Duodenal mucosa (tissue), 2 donors: ENCODE results near the gene TTYH1.
"Not testable (repeated sequence)": the region's sequence is repeated elsewhere in the genome, so short reads cannot be mapped to it uniquely, and the experiment has no call there.

Source experiments
- H3K27ac ChIP-seq: one replicate; pipeline ENCODE4 v1.7.0; 2013; ENCODE audit warnings: low read depth, low read length
- H3K27me3 ChIP-seq, 2 donors: one replicate each; pipeline ENCODE4 v1.7.0; 2013; ENCODE audit warnings: low read length in 2 of 2, control low read depth in 1 of 2; ENCODE audit not compliant: insufficient read depth in 2 of 2, control insufficient read depth in 1 of 2
- H3K36me3 ChIP-seq, 2 donors: one replicate each; pipeline ENCODE4 v1.7.0; 2013; ENCODE audit warnings: low read length in 2 of 2, control low read depth in 1 of 2; ENCODE audit not compliant: insufficient read depth in 2 of 2, control insufficient read depth in 1 of 2
- H3K4me1 ChIP-seq, 2 donors: one replicate each; pipeline ENCODE4 v1.7.0; 2013; ENCODE audit warnings: low read length in 2 of 2, control low read depth in 1 of 2; ENCODE audit not compliant: insufficient read depth in 2 of 2, control insufficient read depth in 1 of 2
- H3K4me3 ChIP-seq, 2 donors: one replicate each; pipeline ENCODE4 v1.7.0; 2013; ENCODE audit warnings: low read length in 2 of 2, low read depth in 1 of 2
- H3K9ac ChIP-seq, 2 donors: one replicate each; pipeline ENCODE4 v1.7.0; 2013; ENCODE audit warnings: low read length in 2 of 2, low read depth in 1 of 2
- H3K9me3 ChIP-seq, 2 donors: one replicate each; pipeline ENCODE4 v1.7.0; 2013; ENCODE audit warnings: low read length in 2 of 2, control low read depth in 1 of 2; ENCODE audit not compliant: control insufficient read depth in 1 of 2

TTYH1 gene

DNA sequence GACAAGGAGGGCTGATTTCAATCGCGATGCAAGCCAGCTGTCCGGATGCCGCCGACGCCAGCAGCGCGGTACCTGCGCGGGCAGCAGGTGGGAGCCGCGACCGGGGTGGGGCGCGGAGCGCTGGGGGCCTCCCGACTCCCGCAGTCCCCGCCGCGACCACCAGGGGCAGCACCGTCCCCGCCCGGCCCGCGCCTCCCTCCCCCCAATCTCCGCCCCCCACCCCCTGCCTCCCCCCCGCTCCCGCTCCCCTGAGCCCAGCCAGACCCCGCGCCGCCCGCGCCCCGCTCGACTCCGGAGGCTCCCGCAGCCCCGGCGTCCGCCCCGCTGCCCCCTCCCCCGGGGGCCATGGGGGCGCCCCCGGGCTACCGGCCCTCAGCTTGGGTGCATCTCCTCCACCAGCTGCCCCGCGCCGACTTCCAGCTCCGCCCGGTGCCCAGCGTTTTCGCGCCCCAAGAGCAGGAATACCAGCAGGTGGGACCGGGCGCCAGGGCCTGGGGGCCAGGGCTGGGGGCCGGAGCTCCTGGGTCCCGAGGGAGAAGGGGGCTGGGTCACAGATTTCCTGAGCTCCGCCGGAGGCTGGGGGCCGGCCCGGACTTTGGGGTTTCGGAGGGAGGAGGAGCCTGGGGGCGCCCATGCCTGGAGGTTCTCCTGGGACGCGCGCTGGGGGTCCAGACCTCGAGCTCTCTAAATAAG, at the start of gene TTYH1:
TTYH1 (plus strand) TSS at position 257 of the 693 bp plus-strand sequence; CDS start at position 346, 89 bp downstream.
- H3K36me3 ChIP-seq, result no peaks in the 10 kb centered on the region
- peaks cover 3 to 9% of the 10 kb centered on the region in 2 donors for H3K4me1 ChIP-seq
- peaks cover 32 to 38% of the 10 kb centered on the region in 2 donors for H3K27me3 ChIP-seq
- no peaks in the 10 kb centered on the region for H3K9me3 ChIP-seq
- H3K9ac ChIP-seq, result no peak within 1 kb of the TSS
- H3K27ac ChIP-seq, result no peak within 1 kb of the TSS
- no peak within 1 kb of the TSS for H3K4me3 ChIP-seq

DNA sequence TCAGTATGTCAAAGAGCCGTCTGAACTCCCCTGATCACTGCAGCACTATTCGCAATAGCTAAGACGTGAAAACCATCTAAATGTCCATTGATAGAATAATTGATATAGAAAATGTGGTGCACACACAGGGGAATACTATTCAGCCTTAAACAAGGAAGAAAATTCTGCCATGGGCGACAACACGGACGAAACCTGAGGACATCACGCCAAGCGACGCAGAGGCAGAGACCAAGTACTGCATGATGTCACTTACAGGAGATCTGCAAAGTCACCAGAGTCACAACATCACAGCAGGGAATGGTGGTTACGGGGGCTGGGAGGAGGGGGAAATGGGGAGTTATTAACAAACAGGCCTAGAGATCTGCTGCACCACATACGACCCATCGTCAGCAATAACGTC, 49.5 kb upstream of the TTYH1 start:
- H3K27ac ChIP-seq, H3K36me3 ChIP-seq, H3K9me3 ChIP-seq, H3K9ac ChIP-seq, H3K27me3 ChIP-seq, H3K4me3 ChIP-seq, H3K4me1 ChIP-seq: not testable (repeated sequence)

DNA sequence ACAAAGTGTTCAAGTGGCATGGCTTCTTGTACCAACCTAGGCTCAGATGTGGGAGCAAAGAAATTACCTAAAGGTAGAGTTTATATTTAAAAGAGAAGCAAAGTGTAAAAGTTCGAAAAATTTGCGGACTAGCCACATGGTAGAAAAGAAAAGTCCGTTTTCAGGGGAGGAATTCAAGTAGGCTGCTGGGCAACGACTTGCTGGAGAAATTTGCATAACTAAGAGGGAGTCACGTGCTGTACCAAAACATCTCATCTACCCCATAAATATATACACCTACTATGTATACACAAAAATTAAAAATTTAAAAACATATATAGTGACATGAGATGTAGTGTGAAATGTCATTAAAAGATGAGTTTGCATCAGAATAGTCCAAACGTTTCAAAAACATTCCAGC, 48.5 kb upstream of the TTYH1 start:
- no peak overlapping the region for H3K9ac ChIP-seq
- H3K27me3 ChIP-seq, result no peaks in the 10 kb centered on the region
- H3K27ac ChIP-seq, result no peak overlapping the region
- H3K4me1 ChIP-seq, result no peaks in the 10 kb centered on the region
- H3K9me3 ChIP-seq, result no peaks in the 10 kb centered on the region
- no peak overlapping the region for H3K4me3 ChIP-seq
- H3K36me3 ChIP-seq, result no peaks in the 10 kb centered on the region

DNA sequence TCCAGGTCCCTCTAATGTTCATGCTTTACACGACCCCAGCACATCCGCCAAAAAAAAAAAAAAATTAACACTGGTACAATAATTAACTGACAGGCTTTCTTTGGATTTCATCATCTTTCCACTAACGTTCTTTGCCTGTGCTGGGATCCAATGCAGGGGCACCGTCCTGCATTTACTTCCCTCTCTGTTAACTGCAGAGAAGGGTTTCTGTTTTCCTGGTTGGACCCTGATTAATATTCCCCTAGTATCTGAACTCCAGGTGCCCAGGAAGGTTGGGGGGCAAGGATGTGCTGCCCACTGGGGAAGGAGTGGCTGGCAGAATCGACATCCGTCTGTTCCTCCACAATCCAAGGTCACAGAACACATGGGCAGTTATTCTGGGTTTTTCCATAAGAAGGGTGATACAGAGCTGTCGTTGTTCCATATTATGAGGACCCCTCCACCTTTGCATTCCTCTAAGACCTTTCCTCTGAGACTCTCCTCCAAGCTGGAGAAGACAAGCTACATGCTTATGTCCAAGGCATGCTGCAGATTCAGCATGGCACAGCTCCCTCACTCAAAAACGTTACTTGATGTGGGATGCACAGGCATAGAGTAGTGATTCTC, 46.1 kb upstream of the TTYH1 start:
- Histone ChIP-seq H3K4me3 (peak overlapping the region in 1 of 2 donors; percentile 50), H3K36me3 (no peaks in the 10 kb centered on the region), H3K27me3 (no peaks in the 10 kb centered on the region), H3K4me1 (no peaks in the 10 kb centered on the region), H3K27ac (peak overlapping the region; percentile 4), H3K9me3 (no peaks in the 10 kb centered on the region), H3K9ac (peak overlapping the region in 1 of 2 donors; percentile 19)

DNA sequence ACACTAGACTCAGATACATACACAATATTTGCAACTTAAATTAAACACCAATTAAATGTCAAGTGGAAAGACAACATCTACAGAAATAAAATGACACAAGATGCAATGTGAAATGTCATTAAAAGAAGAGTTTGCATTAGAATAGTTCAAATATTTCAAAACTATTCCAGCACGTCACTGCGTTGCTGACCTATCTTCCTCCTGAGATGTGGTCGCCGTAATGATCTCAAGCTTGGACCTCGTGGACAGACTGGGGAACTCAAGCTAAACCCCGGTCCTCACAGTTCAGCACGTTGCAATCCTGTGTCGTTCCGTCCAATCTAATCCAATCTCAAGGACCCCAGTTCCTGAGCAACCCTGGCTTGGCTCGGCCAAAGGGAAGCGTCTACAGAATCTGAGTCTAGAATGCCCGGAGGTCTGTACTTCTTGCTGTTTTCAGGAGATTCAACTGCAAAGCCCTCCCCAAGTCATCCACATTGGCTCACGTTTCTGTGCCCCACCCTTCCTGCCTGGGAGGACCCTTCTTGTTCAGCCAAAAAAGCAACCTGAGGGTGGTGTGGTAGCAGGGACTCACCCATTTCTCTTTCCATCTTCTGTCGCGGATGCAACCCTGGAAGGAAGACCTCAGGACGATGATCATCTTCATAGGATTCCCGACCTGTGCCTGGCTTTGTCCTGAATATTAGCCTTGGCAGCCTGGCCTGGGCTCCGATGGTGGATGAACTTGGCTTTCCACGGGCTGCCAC, 45.4 kb upstream of the TTYH1 start:
- not testable (repeated sequence) for H3K27me3 ChIP-seq, H3K36me3 ChIP-seq, H3K4me1 ChIP-seq, H3K9me3 ChIP-seq
- Histone ChIP-seq H3K9ac (peak overlapping the region in 1 of 2 donors; percentile 19), H3K27ac (peak overlapping the region; percentile 4), H3K4me3 (peak overlapping the region in 1 of 2 donors; percentile 50)

DNA sequence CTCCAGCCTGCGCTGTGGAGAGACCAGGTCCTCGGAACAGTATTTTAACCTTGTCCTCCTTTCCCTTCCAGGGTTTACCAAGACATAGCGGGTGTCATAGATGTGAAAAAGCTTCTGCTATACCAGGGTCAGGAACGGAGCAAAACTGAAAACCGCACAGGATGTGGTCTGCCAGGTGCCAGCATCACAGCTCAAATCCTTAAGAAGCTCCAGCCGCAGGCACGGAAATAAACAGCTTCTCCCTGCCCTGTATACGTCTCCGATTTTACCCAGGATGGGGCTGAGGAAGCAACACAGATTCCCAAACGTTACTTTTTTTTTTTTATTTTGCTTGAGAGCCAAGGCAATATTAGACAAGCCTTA, 44.8 kb upstream of the TTYH1 start:
- H3K9ac ChIP-seq, H3K27ac ChIP-seq, H3K36me3 ChIP-seq, H3K27me3 ChIP-seq, H3K4me1 ChIP-seq, H3K9me3 ChIP-seq, H3K4me3 ChIP-seq: not testable (repeated sequence)

DNA sequence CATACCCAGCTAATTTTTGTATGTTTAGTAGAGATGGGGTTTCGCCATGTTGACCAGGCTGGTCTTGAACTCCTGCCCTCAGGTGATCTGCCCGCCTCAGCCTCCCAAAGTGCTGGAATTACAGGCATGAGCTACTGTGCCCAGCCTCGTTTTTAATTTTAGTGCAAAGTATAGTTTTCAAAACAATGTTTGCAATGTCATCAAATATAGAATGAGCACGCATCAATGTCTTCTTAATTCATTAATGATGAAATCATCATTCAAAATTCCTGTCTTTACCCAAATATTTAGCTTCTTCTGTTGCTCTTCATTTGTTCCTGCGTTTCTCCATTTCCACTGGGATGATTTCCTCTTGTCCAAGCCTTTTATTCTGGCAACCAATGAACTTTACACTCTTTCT, 43.8 kb upstream of the TTYH1 start:
- not testable (repeated sequence) for H3K4me1 ChIP-seq, H3K27me3 ChIP-seq, H3K4me3 ChIP-seq, H3K27ac ChIP-seq, H3K9me3 ChIP-seq, H3K9ac ChIP-seq, H3K36me3 ChIP-seq

DNA sequence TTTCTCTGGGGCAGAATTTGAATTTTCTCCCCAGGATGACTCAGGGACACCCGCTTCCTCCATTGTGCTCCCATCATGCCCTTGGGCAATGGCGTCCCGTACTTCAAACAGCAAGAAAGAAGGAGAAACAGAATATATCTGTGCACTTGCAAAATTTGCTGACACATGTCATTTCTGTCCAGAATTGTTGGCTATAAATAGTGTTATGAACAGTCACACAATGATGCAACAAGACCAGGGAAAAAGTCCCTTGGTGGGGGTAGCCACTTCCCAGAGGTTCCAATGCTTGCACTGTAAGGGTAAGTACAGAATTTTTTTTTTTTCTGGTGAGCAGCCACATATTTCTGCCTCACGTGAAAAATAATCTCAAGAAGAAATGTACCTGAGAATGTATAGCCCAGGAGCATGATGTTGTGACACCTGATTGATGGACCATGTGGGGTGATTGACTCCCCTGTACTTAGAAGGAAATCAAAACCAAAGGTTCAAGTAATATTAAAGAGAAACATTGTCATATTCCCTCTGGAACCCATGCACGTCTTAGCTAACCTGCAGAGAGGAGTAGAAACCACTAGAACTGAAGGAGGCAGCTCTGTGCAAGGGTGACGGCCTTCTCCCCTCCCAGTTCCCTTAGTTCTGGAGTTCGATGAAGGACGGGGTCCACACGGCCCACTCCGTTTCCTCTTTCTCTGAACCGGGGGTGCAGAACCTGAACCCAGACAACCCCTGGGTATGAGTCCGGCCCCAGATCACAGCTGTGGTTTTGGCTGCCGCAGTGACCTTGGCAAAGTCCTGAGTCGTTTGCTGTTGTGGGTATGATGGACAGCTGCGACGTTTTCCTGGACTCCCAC, 41.3 kb upstream of the TTYH1 start:
- H3K9me3 ChIP-seq, result no peaks in the 10 kb centered on the region
- no peaks in the 10 kb centered on the region for H3K4me1 ChIP-seq
- H3K27ac ChIP-seq, result no peak overlapping the region
- no peaks in the 10 kb centered on the region for H3K27me3 ChIP-seq
- H3K4me3 ChIP-seq, result no peak overlapping the region
- H3K9ac ChIP-seq, result no peak overlapping the region
- no peaks in the 10 kb centered on the region for H3K36me3 ChIP-seq

DNA sequence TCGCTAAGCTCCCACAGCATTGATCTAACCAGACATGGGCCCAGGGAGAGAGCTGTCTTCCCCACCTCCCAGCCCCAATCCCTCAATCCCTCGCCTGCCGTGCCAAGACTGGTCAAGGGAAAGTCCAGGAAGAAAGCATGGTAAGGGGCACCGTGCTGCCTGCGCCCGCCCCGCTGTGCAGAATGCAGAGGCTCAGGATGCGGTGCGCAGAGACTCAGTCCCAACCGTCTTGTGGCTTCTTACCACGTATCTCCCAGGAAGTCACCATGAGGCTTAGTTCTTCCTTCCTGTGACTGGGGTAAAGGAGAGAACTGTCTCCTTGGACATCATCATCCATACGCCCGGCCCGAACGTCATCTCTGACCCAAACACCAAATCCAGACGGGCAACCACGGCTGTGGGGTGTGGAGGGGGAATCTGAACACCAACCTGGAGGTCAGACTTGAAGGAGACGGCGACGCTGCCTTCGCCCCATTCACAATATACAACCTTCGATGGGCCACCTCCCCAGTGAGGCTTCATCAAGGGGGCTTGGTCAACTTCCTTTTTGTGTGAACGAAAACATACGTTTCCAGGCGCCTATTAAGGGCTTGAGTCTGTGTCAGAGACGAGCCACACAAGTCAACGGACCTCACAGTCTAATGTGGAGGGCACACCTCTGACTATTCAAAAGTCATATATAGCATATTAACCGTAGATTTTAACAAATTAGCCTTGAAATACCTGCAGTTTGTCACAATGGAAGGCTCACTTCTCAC, 39.9 kb upstream of the TTYH1 start:
- not testable (repeated sequence) for H3K4me1 ChIP-seq, H3K36me3 ChIP-seq, H3K9me3 ChIP-seq, H3K9ac ChIP-seq, H3K27me3 ChIP-seq
- H3K27ac ChIP-seq, result peak overlapping the region; percentile 32
- H3K4me3 ChIP-seq, result peak overlapping the region in 1 of 2 donors; percentile 35
